ENCODE results near the gene HEXA.

HEXA gene

GRCh38 chr15:72319360-72319984 lies 56.3 kb downstream of the HEXA start:
- no peak for DNase-seq (ENCODE audit: low read depth in 2 of 2)

- DNase-seq (ENCODE audit: low read depth in 2 of 2) = no peak
Observed at GRCh38 chr15:72318408-72318942, 57.3 kb downstream of the HEXA start.

GRCh38 chr15:72315706-72316370 lies 60.0 kb downstream of the HEXA start:
- DNase-seq (ENCODE audit: low read depth in 2 of 2) = no peak

GRCh38 chr15:72313881-72314280 lies 61.9 kb downstream of the HEXA start:
- DNase-seq (ENCODE audit: low read depth in 2 of 2) = no peak

GRCh38 chr15:72313448-72313840 lies 62.4 kb downstream of the HEXA start:
- DNase-seq (ENCODE audit: low read depth in 2 of 2) = no peak

- DNase-seq (ENCODE audit: low read depth in 2 of 2) = peak in 1 of 2 donors; percentile 15
Observed at GRCh38 chr15:72312605-72313447, 63.0 kb downstream of the HEXA start.

- DNase-seq (ENCODE audit: low read depth in 2 of 2) = no peak
Observed at GRCh38 chr15:72307026-72307425, 68.8 kb downstream of the HEXA start.

- no peak for DNase-seq (ENCODE audit: low read depth in 2 of 2)
Observed at GRCh38 chr15:72306211-72306785, 69.5 kb downstream of the HEXA start.

GRCh38 chr15:72304596-72304995 lies 71.2 kb downstream of the HEXA start:
- DNase-seq (ENCODE audit: low read depth in 2 of 2) = no peak

GRCh38 chr15:72302955-72303354 lies 72.9 kb downstream of the HEXA start:
- DNase-seq (ENCODE audit: low read depth in 2 of 2) = no peak

Measured in stimulated activated CD8-positive, alpha-beta memory T cell treated with anti-CD3 and anti-CD28 coated beads, Interleukin-7, amount 100 ng/mL, for 1 hour (primary cell).